ENCODE measurements around the gene BPNT1.
"Not testable (repeated sequence)": the region's sequence is repeated elsewhere in the genome, so short reads cannot be mapped to it uniquely, and the experiment has no call there.

Gene BPNT1

DNA sequence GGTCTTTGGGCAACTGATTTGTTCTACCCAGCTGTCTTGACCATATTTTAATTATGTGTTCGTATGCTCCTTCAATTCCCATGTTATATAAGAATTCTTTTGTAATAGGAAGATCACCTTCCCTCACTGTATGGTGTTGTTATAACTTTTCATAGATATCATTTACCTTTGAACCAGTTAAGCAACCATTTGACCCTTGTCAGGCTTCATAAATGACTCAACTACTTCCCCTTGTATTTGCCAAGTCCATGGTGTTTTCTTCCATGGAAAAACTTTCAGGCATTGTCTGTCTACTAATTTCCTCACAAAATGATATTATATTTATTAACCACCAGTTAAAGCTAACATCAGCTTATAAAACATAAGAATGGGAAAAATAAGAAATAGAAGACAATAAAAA lies 5.1 kb downstream of the BPNT1 start:
- in situ Hi-C loops (cut with MboI; ENCODE audit: low sequenced_read_pairs) = no loop called here

DNA sequence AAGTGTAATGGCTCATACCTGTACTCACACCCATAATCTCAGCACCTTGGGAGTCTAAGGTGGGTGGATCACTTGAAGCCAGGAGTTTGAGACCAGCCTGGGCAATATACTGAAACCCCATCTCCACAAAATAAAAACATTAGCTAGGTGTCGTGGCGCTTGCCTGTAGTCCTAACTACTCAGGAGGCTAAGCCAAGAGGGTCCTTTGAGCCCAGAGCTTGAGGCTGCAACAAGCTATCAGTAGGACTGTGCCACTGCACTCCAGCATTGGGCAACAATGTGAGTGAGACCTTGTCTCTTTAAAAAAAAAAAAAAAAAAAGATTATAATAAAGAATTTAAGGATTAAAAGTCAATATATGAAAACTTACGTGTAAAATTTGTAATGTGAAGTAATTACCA lies 11.7 kb downstream of the BPNT1 start:
- in situ Hi-C loops (cut with MboI; ENCODE audit: low sequenced_read_pairs) = no loop called here

DNA sequence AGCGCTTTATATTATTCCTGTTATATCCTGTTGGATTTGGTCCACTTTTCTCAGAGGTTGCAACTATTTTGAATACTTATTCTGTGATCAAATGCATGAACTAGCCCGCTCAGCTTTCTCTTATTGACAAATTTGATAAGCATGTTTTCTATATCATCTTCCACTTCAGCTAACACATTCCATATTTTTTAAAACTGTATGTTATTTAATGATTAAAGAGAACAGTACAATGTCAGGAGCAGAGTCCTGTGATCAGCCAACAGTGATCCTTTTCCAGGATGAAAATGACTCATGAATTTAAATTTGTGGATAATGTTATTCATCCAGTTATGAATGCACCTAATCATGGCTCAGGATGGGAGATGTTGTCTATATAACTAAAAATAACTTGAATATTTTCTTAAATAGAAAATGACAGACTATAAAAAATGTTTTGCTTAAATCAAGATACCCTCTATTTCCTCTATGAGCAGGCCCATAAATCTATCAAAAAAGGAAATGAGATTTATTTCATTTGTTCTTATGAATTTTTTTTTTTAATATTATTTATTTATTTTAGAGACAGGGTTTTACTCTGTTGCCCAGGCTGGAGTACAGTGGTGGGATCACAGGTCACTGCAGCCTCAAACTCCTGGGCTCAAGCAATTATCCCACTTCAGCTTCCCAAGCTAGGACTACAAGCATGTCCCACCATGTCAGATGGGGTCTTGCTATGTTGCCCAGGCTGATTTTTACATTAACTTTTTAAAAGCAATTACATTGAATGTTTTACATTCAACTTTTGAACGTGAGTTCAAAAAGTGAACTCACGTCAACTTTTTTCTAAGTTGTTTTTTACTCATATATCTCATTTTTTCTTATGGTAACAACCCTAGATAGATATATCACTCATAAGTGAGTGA lies 12.5 kb downstream of the BPNT1 start:
- in situ Hi-C loops (cut with MboI; ENCODE audit: low sequenced_read_pairs) = no loop called here

DNA sequence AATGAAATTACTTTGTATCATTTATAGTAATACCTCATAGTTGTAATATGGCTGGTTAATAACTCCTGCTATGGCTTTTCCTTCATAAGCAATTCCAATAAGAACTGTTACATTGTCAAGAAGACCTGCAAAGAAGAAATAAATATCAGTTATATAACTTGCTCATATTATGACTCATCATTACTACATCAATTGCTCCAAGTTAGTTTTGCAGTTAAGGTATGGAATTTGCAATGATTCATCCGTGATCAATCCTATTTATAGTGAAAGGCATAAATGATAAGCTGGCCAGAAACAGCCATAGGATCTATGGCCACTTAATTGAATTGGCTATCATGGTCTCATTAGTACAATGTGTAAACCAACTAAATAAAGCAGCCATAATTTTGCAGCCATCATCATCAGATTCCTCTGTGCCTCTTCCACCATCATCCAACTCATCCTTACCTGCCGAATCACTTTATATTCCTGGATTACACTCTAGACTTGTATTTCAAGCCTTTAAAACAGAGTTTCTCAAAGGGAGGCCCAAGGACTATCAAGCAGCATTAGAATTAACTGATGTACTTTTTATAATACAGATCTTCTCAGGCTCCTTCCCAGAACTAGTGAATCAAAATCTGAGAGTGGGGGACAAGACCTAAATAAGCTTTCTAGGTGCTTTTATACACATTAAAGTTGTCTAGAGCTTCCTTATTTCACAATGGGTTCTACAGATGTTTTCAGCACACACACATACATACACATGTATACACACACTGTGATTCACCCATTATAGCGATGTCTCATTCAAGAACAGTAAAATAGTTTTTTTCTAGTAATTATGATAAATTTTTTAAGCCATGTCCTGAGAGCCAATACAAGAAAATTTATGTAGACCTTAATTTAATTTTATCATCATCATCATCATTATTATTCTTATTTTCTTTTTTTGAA lies 22.1 kb downstream of the BPNT1 start:
- in situ Hi-C loops (cut with MboI; ENCODE audit: low sequenced_read_pairs) = no loop called here

DNA sequence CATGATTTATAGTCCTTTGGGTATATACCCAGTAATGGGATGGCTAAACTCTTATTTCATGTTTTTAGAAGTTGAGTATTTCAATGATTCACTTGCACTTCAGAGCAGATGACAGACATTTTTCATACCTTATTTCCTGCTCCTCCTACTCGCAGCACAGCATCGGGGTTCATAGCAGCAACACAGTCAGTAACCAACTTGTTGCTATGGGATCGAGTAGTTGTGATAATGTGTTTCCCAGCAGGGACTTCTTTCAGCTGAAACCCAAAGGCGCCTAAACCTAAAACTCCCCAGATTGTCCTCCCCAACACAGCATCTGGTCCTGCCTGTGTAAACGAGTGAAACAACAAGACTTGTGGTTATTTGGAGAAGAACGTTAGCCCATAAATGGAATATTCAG lies 27.0 kb downstream of the BPNT1 start:
- in situ Hi-C loops (cut with MboI; ENCODE audit: low sequenced_read_pairs) = no loop called here

DNA sequence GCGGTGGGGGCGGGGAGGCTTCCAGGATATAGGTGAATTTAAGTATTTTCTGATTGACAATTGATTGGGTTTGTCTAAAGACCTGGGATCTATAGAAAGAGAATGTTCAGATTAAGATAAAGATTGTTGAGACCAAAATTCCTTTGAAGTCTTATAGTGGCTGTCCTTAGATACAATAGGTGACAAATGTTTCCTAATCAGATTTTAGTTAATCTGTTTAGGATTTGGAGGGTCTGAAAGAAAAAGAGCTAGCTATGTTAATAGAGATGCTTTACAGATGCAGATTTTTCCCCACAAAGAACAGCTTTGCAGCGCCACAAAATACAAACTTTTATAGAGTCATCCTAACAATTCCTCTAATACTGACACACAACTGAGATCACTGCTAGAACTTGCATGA lies 28.7 kb downstream of the BPNT1 start:
- in situ Hi-C loops (cut with MboI; ENCODE audit: low sequenced_read_pairs) = no loop called here

DNA sequence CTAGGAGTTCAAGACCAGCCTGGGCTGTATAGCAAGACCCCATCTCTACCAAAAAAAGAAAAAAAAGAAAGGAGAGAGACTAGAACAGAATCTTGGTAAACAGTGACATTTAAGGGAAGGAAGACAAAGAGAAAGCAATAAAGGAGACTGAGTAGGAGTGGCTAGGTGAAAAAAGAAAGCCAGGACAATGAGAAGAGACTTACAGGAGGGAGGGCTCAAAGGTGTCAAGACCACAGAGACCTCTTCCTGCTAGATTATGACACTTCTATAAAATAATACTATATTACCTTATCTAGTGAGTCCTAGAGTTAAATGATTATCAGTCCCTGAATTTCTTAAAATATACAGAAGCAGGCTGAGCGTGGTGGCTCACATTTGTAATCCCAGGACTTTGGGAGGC lies 33.2 kb downstream of the BPNT1 start:
- in situ Hi-C loops (cut with MboI; ENCODE audit: low sequenced_read_pairs) = no loop called here

DNA sequence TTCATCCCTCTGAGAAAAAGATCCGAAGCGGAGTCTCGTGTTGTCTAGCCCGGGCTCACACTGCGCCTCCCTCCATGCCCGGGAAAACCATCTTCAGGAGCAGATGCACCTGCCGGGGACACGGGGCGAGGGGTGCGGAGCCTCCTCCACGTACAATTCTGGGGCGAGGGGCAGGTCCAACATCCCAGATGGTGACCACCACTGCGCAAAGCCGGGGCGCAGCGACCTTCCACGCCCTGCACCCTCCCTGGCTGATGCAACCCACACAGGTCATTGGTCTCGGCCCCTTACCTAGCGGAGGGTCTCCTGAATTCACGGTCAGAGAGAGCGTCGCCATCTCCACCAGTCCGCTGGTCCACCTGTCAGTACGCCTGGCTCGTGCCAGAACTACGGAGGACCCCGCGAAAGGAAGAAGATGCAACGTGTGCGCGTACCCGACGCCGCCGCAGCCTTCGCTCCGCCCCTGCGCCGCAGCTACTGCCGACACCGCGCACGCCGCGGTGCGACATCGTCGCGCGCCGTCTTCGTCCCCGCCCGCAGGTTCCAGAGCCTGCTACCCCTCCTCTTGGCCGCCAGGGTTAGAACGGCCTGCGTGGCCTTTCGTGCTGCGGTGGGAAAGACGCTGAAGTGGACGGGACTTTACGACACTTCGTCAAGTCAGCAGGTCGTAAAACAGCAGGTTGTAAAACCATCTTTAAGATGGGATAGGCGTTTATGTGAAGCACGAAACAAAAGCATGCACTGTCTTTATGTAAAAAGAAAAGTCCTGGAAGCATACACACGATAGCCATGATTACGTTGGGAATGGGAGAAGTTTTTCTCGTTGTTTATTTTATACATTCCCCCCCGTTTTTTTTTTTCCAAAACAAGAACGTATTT lies 43.3 kb downstream of the BPNT1 start, which contains the start of gene EPRS1:
Gene EPRS1, minus strand, starts transcription at position 454 of the 879 bp plus-strand sequence. Its CDS starts 117 bp downstream, at position 337.
- in situ Hi-C loops (cut with MboI; ENCODE audit: low sequenced_read_pairs) = no loop called here

DNA sequence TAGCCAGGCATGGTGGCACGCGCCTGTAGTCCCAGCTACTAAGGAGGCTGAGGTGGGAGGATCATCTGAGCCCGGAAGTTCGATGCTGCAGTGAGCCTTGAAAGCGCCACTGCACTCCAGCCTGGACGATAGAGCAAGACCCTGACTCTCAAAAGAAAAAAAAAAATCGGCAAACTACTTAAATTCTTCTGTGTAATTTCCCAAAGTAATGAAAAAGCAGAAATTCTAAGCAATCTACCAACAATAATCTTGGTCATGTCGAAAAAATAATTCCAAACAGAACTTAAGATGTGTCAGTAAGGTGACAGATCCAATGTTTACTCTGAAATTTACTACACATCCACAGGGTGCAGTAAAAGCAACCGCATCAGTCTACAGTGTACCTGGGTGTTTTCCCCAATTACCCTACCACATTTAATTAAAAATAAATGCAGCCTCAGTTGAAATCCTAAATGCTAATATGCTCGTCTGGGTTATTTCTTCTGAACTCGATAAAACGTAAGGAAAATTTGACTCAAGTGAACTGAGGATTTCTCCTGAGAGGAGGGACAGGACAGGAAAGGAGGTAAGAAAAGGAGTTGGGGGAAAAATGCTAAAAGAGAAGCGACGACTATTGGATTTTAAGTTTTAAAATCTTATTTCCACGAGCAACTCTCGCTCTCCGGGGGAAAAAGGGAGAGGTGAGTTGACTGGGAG lies 44.1 kb downstream of the BPNT1 start:
- in situ Hi-C loops (cut with MboI; ENCODE audit: low sequenced_read_pairs) = no loop called here

DNA sequence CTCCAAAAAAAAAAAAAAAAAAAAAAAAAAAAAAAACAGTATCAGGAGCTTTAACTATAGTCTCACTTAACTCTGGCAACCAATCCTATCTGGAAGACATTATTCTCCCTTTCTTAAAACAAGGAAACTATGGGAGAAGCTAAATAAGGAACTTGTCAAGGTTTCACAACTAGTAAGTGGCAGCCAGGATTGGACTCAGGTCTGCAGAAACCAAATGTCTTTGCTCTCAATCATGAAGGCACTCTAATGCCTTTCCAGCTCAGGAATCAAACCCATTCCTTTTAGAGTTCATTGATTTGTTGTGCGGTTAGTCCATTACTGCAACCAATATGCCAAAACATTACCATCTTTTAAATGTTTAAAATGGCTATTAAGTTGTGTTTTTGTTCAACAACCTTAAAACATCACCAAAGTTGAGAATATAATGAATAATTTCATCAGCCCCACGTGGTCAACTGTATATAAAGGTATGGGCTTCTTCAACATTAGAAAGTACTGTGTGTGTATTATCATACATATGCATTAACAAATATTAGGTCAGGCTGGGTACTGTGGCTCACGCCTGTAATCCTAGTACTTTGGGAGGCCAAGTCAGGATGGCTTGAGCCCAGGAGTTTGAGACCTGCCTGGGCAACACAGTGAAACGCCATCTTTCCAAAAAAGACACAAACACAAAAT lies 44.8 kb downstream of the BPNT1 start:
- in situ Hi-C loops (cut with MboI; ENCODE audit: low sequenced_read_pairs) = no loop called here

DNA sequence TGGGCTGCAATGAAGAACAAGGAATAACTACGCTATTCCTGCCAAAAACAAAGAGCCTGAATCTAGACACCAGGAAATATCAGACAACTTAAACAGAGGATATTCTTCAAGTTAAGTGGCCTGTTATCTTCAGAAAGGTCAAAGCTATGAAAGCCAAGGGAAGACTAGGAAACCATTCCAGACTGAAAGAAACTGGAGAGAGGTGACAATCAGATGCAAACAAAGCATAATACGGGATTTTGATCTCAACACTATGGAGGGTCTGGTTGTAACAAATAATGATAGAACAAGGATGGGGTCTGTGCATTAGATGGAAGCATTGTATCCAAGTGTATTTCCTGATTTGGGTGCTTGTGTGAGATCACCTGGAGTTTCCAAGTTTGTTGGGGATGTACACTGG lies 45.9 kb downstream of the BPNT1 start:
- in situ Hi-C loops (cut with MboI; ENCODE audit: low sequenced_read_pairs) = no loop called here

DNA sequence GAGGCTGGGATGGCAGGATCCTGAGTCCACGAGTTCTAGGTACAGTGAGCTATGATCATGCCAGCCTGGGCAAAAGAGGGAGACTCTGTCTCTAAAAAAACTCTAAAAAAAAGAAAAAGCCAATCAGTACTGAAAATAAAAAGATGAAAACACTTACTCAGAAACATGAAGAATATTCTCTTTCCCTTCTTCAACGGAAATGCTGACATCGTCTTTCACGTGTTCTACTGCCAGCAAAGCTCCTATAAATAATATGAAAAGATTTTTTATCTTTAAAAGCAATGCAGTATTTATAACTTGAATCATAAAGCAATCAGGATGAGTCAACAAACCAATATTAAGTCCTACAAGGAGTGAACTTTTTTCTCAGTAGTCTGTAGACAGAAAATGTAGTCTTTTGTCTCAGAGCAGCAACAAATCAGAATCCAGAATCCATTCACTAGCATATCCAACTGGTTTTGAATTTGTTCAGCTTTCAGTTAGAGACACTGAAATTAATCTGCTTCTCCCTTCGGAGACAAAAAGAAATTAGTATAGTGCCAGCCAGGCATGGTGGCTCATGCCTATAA lies 49.5 kb downstream of the BPNT1 start:
- in situ Hi-C loops (cut with MboI; ENCODE audit: low sequenced_read_pairs) = no loop called here

DNA sequence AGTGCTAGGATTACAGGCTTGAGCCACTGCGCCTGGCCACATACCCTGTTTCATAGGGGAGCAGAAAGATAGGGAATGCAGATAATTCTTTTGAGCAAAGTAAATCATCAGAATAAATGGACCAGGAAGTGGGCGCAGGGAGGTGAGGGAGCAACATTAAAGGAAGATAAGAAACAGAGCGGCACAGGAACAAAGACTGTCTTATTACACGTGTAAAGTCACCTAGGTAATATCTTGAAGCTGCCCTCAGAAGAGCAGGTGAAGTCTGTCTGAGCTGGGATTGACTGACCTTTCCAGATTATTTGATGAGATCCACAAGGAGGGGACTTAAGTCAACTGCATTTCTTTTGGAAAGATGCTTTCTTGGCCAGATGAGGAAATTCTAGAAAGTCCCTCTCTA lies 50.9 kb downstream of the BPNT1 start:
- in situ Hi-C loops (cut with MboI; ENCODE audit: low sequenced_read_pairs) = no loop called here

DNA sequence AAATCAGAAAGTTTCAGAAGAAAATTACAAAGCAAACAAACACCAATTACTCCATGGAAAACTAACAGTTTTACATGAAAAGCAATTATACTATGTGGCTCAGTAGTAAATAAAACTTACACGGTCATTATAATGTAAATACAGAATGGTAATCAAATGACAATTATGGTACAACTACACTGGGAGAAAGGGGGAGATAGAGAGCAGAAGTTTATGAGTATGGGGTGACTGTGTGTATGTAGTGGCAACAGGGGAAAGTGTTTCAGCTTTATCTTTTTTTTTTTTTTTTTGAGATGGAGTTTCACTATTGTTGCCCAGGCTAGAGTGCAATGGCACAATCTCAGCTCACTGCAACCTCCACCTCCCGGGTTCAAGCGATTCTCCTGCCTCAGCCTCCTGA lies 51.8 kb downstream of the BPNT1 start:
- in situ Hi-C loops (cut with MboI; ENCODE audit: low sequenced_read_pairs) = not testable (repeated sequence)

DNA sequence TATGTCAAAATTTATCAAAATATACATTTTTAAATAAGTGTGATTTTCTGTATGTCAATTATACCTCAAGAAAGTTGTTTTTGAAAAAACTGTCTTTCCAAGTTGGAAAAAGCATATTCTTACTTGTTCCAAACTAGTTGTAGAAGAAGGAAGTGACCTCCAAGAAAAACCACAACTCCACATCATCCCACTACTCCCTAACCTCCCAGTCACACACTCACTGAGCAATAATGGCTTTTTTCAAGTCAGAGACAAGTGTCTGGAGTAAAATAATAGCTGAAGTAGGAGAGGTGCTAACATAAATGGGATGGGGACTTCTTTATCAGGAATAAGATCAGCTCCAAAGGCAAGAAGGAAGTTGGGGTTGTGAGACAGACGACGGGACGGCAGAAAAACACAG lies 56.7 kb downstream of the BPNT1 start:
- in situ Hi-C loops (cut with MboI; ENCODE audit: low sequenced_read_pairs) = no loop called here

DNA sequence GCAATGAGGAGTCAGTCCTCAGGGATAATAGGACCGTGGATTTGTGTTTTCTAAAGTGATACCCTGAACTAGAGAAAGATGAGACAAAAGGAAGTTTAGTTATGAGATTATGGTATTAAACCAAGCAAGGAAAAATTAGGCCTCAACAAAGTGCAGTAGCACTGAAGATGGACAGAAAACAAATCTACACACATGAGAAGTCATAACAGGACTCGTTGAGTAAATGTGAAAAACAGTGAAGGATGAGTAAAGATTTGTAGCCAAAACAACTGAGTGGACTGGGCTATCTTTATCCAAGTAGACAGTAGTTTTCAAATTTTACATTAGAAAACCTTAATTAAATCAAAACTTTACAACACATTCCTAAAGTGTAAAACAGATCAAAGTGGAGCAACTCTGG lies 58.3 kb downstream of the BPNT1 start:
- in situ Hi-C loops (cut with MboI; ENCODE audit: low sequenced_read_pairs) = no loop called here

DNA sequence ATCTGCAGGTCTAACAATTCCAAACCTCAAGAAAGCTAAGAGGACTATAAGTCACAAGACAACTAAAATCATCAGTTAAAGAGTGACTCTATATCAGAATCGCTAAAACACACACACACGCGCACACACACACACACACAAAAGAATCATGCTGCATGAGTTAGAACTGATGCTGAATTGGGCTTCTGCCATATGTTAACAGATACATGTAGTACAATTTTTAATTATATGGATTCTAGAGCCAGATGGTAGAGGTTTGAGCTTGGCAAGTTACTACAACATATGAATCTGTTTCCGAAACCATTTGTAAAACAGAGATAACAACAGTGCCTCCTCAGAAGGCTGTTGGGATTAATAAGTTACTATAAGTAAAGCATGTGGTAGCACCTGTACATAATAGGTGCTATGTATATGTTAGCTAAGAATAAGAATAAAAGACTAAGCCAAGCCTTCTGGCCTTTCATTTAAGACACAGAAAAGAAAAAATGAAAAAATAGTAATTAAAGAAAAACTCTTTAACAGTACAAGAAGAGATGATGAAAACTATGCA lies 61.2 kb downstream of the BPNT1 start:
- in situ Hi-C loops (cut with MboI; ENCODE audit: low sequenced_read_pairs) = no loop called here

DNA sequence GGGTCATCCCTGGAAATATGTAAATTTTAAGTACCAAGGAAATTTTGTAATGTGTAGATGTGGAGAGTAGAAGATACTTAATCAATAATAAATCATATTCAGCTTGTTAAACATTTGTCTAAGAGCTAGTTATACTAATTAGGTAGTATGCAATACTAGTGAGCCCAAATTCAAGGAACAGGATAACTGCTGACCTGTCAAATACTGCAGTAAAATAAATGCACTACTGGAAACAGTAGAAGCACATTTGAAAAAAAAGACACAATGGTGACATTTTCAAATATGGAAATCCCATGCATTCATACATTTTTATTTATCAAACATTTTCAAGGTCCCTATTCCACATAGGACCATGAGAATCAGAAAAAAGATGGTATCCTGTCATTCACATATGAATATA lies 70.5 kb downstream of the BPNT1 start:
- in situ Hi-C loops (cut with MboI; ENCODE audit: low sequenced_read_pairs) = no loop called here

DNA sequence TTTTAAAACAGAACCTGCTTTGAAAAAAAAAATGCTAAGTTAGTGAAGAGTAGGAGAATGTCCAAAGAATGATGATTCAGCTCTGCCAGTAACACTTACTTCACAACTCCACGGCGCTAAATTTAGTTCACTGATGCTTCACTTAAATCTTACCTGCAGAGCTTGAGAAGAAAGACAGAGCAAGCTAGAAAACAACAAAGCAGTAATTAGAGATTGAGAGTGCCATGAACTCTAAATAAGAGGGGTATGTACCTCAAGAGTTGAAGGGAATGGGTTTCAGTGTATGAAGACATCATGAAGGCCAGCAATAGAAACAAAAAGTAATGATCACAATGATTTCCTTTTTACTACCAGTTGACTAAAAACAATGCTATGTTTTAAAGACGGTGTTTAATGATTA lies 76.1 kb downstream of the BPNT1 start:
- in situ Hi-C loops (cut with MboI; ENCODE audit: low sequenced_read_pairs) = no loop called here
